SK-N-SH treated with all-trans-retinoic acid at 6 μM for 48 hours (cell line): ENCODE results near the gene GRIN1.

Experiments
- CSDC2 ChIP-seq: fragments of 250-450 bp; sonication (Bioruptor Pico); IDR thresholded peaks from 2 replicates; pipeline ENCODE4 v1.5.0; 2020; ENCODE audit warnings: mild to moderate bottlenecking, moderate library complexity
- OSR1 ChIP-seq: fragments of 250-450 bp; sonication (Bioruptor Pico); IDR thresholded peaks from 2 replicates; pipeline ENCODE4 v1.8.0; 2022; ENCODE audit warnings: moderate library complexity, mild to moderate bottlenecking, inconsistent platforms
- PATZ1 ChIP-seq: fragments of 250-450 bp; sonication (Bioruptor Pico); IDR thresholded peaks from 2 replicates; pipeline ENCODE4 v1.8.0; 2020; ENCODE audit warnings: mild to moderate bottlenecking, moderate library complexity, borderline replicate concordance
- PPARA ChIP-seq: fragments of 250-450 bp; sonication (Bioruptor Pico); IDR thresholded peaks from 2 replicates; pipeline ENCODE4 v1.5.0; 2020; ENCODE audit warnings: mild to moderate bottlenecking, borderline replicate concordance
- RARB ChIP-seq: fragments of 250-450 bp; sonication (Bioruptor Pico); IDR thresholded peaks from 2 replicates; pipeline ENCODE4 v1.8.0; 2021; ENCODE audit warnings: mild to moderate bottlenecking, moderate library complexity
- ZFP3 ChIP-seq: fragments of 250-450 bp; sonication (Bioruptor Pico); IDR thresholded peaks from 2 replicates; pipeline ENCODE4 v1.5.0; 2020; ENCODE audit warnings: mild to moderate bottlenecking, moderate library complexity
- ZNF70 ChIP-seq: fragments of 450-650 bp; formaldehyde crosslinking; IDR thresholded peaks from 2 replicates; pipeline ENCODE4 v1.5.0; 2020; ENCODE audit warnings: mild to moderate bottlenecking, moderate library complexity
- ZNF8 ChIP-seq: fragments of 450-650 bp; formaldehyde crosslinking; IDR thresholded peaks from 2 replicates; pipeline ENCODE4 v1.5.0; 2020; ENCODE audit warnings: mild to moderate bottlenecking, moderate library complexity

DNA sequence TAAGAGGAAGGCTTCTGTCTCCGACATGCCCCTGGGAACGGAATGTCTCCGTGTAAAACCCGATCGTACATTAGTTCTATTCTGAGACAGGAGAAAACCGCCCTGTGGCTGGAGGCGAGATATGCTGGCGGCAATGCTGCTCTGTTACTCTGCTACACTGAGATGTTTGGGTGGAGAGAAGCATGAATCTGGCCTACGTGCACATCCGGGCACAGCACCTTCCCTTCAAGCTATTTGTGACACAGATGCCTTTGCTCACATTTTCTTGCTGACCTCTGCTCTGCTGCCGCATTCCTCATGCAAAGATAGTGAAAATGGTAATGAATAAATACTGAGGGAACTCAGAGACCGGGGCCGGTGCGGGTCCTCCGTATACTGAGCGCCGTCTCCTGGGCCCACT is 22.2 kb upstream of the GRIN1 start:
- no peak for TF ChIP-seq PATZ1
- no peak for TF ChIP-seq PPARA (CRISPR knock-in tag)
- no peak for TF ChIP-seq CSDC2 (CRISPR knock-in tag)
- TF ChIP-seq ZNF8 (CRISPR knock-in tag) = no peak
- no peak for TF ChIP-seq ZFP3
- no peak for TF ChIP-seq ZNF70 (CRISPR knock-in tag)
- no peak for TF ChIP-seq OSR1 (CRISPR knock-in tag)
- TF ChIP-seq RARB (CRISPR knock-in tag) = no peak
